ENCODE measurements around the gene FER.

DNA sequence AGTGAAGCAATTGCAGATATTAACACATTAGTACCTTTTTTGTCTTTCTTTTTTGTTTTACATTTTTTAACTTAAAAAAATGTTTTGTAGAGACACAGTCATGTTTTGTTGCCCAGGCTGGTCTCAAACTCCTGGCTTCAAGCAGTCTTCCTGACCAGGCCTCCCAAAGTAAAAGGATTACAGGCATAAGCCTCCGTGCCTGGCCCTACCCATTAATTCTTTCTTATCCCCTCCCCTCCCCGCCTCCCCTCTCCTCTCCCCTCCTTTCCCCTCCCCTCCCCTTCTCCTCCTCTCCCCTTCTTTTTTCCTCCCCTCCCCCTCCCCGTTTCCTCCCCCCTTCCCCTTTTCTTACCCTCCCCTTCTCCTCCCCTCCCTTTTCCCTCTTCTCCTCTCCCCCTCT is 182.4 kb downstream of the FER start:
- no peak for TF ChIP-seq CTCF (IDR thresholded peaks at IDR 0.05; ENCODE audit: low read length)
- no peak for TF ChIP-seq EZH2 (IDR thresholded peaks at IDR 0.05; ENCODE audit: borderline replicate concordance, low read length)
